NAMALWA (cell line): ENCODE results near the gene PRR35.

Experiments
- DNase-seq: peaks from one replicate; pipeline ENCODE4 v3.0.0-alpha.2; 2015; ENCODE audit warnings: low spot score

PRR35 gene

DNA sequence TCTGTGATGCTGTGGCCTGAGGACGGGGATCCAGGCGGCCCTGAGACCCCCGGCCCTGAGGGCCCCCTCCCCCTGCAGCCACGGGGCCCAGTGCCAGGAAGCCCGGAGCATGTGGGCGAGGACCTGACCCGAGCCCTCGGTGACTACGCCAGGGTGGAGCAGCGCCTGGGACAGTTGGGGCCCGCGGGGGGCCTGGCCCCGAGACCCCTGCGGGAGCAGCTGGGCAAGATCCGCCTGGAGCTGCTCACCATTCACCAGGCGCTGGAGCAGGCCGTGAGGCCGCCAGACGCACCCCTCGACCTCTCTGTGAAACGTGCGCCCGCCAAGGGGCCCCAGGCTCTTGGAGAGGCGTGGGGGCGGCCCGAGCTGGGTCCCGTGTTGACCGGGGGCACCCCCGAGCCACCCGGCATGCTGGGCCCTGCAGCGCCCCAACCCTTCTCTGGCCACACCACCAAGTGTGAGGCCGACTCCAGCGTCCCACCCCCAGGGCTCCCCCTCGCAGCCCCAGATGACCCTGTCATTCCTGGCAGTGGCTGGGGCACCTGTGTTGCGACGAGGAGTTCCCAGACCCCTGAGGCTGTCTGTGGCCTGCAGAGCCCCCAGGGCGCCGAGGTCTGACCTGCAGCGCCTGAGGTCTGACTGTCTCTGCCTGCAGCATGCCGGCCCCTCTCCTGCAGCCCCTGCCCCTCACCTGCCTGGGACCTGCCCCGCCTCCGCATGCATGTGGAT, 4.7 kb downstream of the PRR35 start:
- DNase-seq: no peak

DNA sequence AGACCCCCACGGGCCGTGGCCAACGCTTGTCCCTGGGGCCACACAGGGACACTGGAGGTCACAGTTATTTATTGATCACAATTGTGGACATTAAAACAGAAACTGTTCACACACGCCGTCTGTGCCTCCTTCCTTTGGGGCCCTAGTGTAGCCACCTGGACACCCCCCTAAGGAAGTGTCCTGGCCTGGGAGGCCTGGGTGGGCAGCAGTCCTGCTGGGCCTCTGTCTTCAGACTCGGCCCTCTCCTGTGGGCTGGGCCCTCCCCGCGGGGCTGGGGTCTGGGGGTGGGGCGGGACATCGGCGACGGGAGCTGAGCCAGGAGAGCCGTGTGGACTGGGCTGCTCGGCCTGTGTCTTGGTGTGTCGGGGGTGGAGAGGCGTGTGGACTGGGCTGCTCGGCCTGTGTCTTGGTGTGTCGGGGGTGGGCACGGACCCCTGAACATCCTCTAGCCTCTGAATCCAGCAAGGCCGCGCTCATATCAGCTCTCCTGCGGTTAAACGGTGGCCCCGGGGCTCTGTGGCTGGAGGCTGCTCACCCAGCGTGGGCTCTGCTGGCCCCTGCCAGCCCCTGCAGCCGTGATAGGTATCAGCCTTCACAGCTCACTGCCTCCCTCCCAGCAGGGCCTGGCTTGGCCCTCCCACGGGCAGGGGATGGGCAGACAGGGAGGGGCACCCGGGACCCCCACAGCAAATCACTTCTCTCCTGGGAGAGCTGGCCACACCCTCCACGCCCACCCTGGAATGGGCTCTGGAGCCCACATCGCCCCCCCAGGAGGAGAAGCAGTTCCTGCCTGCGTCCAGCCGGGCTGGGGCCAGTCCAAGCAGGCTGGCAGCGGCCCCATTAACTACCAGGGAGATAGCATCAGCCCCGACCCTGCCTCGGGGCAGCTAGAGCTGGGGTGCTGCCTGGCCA, 5.5 kb downstream of the PRR35 start:
- DNase-seq: no peak

DNA sequence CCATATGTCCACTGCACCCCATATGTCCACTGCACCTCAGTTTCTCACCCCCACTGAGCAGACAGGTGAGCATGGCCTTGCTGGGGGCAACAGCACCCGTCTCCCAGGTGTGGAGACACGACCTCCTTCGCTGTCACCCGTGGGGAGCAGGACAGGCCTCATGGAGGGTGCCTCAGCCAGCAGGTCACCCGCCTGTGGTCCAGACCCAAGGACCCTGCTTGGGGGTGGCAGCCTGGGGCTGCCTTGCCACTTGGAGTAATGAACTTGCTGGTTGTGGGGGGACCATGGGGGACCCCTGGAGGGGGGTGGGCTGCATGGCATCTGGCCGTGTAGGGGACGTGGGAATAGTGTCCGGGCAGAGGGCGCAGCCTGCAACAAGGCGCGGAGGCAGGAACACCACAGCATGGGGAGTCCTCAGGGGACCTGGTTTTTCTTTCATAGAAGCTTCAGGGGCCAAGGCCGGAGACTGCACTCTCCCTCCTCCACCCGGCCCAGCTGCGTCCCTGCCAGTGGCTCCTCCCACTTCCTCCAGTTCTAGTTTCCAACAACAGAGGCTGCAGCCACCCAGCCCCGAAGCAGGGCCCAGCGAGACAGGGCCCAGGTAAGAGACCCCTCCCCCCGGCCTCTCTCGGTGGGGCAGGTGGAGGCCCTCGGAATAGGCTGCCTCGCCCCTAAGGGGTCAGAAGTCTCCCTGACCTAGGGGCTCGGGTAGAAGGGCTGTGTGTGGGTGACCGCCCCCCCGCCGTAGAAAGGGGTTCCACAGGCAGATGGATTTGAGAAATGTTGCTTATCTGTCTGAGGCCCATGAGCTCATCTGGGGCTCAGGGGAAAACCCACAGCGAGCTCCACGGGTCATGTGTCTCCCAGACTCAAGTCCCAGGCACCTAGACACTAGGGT, 6.5 kb downstream of the PRR35 start, which contains the start of gene NHLRC4:
TSS of gene NHLRC4 (plus strand) at position 531 of the 898 bp plus-strand sequence. CDS start 1,043 bp downstream, outside the sequence.
- DNase-seq: peak; percentile 88

DNA sequence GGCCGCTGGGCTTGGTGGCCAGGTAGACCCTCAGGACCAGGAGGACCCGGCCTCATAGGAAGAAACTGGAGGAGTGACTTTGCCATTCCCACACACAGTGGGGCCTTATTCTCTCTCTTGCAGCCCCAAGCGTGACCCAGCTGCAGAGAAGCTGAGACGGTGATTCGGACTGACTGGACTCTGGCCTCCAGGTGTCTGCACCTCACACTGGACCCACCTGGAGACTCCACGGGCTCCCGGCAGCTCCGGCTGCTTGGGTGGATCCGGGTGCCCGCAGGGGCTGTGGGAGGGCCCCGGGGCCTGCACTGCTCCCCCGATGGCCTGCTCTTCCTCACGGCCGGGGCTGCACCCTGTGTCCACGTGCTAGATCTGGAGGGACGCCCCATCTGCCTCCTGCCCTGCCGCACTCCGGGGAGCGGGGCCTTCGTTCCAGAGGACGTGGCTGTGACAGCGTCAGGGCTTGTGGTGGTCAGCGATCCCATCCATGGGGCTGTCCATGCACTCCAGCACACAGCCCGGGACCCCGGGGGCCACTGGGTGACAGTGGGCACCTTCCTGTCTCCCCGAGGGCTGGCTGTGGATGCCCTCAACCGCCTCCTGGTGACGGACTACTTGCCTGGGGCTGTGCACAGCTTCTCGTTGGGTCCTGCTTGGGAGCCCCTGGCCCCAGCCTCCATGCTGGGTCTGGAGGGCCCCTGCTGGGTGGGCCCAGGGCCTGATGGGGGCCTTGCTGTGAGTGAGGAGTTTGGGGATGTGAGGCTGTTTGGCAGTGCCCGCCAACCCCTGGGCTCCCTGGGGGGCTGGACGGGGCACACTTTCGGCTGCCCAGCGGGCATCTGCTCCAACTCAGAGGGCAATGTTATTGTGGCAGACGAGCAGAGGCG, 7.4 kb downstream of the PRR35 start:
- DNase-seq: no peak

DNA sequence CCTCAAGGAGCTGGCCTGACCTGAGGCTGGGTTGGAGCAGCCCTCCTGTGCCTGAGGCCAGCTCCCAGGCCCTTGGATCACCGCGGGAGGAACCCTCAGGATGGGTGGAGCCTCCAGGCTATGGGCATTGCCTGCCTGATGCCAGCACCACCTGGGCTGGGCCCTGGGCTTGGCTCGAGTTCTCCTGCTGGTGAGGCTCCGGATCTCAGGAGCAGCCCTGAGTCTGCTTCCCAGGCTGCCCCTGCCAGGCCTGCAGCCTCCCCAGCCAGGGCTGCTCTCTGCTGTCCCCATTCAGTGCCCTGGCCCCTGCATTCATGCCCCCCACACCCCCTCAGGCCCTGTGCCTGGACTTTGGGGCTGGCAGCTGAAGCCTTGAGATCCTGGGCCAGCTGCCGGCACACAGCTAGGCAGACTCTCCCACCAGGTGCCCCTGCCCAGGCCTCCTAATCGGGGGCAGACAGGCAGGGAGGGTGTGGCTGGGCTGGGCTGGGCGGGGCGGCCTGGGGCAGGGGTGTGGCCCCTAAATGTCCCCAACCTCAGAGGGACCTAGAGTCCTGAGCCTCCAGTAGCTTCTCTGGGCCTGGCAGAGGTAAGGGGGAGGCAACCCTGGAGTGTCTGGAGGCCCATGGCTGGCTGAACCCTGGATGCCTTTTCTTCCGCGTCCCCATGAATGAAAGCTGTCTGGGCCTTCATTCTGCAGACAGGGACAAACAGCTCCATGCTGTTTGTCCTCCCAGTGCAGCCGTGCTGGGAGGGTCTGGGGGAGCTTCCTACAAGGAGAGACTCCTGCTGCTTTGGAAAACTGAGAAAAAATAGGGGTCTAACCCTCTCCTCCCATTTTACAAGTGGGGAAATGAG, 8.4 kb downstream of the PRR35 start:
- DNase-seq: no peak

DNA sequence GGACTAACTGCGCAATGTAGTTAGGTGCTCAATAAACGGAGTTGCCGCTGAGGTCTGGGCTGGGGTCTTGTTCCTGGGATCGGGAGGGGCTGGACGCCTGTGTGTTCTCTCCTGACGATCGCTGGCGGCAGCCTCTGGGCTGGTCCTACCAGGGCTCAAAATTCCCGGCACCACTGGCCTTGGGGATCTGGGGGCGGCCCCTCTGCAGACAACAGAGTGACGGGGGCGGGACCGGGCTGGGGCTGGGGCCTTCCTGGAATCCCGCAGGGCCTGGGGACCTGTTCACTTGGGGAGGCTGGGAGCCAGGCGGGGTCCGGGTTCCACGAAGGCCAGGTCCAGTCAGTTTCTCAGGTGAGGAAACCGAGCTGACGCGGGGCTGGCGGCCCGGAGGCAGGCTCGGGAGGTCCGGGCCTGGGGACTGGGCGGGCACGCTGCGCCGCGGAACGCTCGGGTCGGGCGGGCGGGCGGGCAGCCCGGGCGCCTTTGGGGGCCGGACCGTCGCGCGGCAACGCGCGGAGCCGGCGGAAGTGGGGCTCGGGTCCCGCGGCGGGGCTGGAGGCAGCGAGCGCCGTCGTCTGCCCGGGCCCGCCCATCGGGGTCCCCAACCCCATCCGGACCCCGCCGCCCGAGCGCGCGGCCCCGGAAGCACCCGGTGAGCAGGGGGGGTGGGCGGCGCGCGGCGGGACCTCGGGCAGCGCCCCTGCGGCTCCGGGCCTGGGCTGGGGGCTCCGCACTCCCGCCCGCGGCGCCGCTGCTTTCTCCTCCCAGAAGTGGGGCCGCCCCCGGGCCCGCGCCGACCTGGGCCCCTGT, 9.5 kb downstream of the PRR35 start, which contains the start of gene PIGQ:
TSS of gene PIGQ (plus strand) at position 524 of the 810 bp plus-strand sequence. CDS start 4,107 bp downstream, outside the sequence.
- peak; percentile 68 for DNase-seq

DNA sequence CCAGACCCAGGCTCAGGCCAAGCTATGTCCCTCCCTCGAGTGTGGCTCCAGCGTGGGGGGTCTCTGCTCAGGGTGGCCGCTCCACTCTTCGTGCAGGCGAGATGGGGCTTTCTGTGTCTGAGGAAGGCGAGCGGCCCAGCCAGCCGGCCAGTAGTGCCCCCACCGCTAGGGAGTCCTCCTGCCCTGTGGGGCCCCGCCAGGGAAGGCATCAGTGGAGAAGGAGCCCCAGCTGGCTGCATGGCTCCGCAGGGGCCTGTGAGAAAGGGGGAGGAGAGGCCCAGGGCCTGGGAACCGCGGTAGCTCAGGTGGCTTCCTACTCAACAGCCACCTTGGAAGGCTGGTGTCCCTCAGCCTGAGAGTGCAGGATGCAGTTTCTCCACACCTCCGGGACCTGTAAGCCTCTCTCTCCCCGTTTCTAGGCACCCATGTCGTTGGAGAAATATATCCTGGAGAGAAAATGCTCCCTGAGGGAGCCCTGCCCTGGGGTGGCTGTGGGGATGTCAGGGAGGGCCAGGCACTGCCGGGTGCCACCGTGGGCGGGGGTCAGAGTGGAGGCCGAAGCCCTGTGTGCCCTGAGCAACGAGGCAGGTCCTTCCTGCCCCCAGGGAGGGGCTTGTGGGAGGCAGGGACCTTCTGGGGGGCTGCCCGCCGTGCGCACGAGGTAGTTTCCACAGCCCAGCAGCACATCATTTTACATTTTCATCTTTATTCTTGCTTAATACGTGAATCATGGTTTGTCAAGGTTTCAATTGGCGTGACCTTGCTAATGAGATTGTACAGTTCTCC, 12.9 kb downstream of the PRR35 start:
- no peak for DNase-seq

DNA sequence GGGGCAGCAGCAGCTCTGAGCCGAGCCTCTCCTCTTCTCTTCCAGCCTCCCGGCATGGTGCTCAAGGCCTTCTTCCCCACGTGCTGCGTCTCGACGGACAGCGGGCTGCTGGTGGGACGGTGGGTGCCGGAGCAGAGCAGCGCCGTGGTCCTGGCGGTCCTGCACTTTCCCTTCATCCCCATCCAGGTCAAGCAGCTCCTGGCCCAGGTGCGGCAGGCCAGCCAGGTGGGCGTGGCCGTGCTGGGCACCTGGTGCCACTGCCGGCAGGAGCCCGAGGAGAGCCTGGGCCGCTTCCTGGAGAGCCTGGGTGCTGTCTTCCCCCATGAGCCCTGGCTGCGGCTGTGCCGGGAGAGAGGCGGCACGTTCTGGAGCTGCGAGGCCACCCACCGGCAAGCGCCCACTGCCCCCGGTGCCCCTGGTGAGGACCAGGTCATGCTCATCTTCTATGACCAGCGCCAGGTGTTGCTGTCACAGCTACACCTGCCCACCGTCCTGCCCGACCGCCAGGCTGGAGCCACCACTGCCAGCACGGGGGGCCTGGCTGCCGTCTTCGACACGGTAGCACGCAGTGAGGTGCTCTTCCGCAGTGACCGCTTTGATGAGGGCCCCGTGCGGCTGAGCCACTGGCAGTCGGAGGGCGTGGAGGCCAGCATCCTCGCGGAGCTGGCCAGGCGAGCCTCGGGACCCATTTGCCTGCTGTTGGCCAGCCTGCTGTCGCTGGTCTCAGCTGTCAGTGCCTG, 14.0 kb downstream of the PRR35 start:
- DNase-seq: no peak

DNA sequence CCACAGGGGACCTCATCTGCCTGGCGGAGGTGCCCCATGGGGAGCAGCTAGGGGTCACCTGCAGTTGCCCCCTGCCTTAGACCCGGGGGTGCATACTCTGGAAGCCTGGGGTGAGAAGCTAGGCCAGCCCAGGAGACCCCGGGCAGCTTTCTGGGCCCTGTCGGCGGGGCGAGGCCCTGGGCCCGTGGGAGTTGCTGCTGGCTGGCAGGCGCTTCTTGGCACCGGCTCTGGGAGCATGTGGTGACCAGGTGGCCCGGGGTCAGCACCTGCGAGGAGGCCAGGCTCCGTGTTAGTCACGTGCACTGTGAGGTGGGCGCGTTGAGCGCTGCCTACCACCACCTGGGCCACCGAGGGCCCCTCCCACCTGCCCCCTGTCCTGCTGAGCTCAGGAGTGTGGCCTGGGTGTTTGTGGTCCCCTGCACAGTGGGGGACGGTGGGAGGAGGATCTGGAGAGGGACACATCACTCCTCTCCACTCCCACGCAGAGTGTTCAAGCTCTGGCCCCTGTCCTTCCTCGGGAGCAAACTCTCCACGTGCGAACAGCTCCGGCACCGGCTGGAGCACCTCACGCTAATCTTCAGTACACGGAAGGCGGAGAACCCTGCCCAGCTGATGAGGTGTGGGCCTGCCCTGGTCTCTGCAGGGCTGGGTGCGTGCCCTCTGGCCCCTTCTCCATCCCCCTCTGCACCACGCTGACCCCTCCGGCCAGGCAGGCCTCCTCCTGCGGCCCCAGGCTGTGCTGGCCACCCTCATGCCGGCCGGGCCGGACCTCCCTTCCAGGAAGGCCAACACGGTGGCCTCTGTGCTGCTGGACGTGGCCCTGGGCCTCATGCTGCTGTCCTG, 15.4 kb downstream of the PRR35 start:
- DNase-seq: no peak

DNA sequence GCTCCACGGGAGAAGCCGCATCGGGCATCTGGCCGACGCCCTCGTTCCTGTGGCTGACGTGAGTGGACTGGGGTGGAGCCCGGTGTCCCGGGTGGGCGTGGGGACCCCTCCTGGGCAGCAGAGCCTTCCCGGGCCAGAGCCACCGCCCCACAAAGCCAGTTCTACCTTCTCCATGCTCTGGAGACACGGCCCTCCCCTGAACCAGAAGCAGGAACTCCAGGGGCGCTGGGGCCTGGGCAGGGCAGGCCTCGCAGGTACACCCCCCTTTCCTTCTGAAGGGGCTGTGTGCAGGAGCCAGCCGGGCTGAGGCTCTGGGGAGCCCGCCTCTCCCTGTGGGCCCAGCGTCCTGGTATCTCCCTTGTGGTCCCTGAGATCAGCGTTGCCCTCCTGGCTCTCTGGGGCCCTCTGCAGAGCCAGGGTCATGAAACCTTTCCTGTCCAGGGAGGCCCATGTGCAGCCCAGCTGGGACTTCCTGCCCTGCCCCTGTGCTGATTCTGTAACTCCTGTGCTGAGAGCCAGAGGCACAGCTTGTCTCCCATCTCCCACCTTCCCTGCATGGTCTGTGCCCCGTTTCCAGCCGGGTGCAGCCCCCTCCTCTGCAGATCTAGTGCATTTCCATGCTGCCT, 16.1 kb downstream of the PRR35 start:
- DNase-seq: no peak

DNA sequence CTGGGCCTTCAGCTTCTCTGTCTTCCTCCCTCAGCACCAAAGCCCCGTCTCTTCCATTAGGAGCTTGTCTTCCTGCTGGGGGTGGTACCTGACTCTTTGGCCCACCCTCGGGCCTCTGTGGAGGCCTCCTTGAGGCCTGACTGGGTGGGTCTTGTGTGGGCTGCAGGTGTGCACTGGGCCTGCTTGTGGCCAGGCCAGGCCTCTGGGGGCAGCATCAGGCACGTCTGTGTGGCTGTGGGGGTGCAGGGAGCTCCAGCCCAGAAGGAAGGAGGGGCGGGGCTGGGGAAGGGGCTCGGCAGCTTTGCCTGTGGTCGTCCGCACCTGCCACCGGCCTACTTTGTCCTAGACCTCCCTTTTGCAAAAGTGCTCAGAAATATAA, 16.6 kb downstream of the PRR35 start:
- peak; percentile 46 for DNase-seq

DNA sequence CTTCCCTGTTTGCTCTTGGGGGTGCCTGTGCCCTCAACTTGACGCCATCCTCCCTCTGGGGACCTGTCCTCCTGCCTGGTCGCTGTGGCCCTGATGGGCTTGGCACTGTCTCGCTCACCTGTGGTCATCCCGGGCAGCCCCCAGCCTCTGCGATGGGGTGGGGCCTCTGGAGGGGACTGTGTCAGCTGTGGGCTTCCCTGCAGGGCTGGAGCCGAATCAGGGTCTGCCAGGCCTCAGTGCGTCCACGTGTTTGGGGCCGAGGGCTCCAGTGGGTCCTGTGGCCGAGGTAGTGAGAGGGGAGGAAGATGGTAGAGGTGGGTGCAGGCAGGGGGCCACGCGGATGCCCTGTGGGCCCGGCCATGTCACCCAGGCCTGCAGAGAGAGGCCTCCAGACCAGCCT, 17.6 kb downstream of the PRR35 start:
- DNase-seq: no peak

DNA sequence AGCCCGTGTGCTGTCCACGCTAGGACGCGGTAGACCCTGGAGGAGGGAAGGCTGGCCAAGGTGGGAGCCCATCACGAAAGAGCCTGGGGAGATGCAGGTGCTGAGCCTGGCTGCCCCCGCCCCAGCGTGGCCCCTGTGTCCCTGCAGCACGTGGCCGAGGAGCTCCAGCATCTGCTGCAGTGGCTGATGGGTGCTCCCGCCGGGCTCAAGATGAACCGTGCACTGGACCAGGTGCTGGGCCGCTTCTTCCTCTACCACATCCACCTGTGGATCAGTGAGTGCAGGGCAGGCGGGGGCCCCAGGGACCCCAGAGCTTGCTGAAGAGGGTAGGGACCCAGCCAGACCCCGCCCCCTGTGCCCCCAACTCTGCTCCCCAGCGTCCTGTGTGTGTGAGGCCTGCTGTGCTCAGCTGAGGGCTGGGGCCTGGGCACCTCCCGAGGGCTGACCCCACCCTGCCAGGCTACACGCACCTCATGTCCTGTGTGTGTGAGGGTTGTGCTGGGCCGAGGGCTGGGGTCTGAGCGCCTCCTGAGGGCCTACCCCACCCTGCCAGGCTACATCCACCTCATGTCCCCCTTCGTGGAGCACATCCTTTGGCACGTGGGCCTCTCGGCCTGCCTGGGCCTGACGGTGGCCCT, 18.2 kb downstream of the PRR35 start:
- no peak for DNase-seq

DNA sequence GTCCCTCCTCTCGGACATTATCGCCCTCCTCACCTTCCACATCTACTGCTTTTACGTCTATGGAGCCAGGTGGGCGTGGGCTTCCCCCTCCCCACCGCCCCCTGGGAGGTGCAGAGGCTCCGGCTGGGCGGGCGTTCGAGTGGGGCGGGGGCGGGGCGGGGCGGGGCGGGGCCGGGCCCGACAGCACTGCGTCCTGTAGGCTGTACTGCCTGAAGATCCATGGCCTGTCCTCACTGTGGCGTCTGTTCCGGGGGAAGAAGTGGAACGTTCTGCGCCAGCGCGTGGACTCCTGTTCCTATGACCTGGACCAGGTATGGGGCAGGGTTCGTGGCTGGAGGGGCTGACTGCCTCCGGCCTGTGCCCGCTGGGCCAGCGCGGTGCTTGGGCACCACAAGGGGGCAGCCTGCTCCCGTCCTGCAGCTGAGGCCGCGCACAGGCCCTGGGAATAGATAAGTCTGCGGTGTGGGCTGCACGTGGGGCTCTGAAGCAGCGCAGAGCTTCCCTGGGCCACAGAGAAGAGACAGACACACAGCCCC, 18.7 kb downstream of the PRR35 start:
- peak; percentile 85 for DNase-seq
